DOHH2 (cell line): Measurements from ENCODE around the gene TEC.

Source experiments
- EZH2phosphoT487 ChIP-seq: fragments of 200-600 bp; sonication (generic); IDR thresholded peaks from 2 replicates; pipeline ENCODE4 v1.6.1; 2017; ENCODE audit warnings: borderline replicate concordance, mild to moderate bottlenecking, antibody characterized with exemption, low read length, moderate library complexity, mixed read lengths
- TF ChIP-seq, protein P1 (sequence below): fragments of 200-600 bp; sonication (generic); IDR thresholded peaks from one replicate; pipeline ENCODE4 v1.5.1; 2014; ENCODE audit warnings: antibody characterized with exemption, mild to moderate bottlenecking, low read depth, low read length; ENCODE audit not compliant: poor library complexity, severe bottlenecking

DNA sequence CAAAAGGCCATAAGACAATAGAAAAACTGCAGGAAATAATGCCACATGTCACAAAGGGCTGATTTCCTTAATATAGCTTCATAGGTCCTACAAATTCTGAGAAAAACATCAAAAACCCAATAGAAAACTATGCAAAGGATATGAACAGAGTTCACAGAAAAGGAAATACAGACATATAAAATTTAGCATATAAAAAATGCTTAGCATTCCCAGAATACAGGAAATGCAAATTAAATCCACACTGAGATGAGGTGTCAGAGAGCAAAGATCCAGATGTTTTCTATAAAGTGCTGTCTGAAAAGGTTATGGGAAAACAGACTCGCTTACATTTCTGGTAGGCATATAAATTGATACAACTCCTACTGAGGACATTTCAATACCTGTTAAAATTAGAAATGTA, 169.4 kb downstream of the TEC start:
- TF ChIP-seq, protein P1, sequence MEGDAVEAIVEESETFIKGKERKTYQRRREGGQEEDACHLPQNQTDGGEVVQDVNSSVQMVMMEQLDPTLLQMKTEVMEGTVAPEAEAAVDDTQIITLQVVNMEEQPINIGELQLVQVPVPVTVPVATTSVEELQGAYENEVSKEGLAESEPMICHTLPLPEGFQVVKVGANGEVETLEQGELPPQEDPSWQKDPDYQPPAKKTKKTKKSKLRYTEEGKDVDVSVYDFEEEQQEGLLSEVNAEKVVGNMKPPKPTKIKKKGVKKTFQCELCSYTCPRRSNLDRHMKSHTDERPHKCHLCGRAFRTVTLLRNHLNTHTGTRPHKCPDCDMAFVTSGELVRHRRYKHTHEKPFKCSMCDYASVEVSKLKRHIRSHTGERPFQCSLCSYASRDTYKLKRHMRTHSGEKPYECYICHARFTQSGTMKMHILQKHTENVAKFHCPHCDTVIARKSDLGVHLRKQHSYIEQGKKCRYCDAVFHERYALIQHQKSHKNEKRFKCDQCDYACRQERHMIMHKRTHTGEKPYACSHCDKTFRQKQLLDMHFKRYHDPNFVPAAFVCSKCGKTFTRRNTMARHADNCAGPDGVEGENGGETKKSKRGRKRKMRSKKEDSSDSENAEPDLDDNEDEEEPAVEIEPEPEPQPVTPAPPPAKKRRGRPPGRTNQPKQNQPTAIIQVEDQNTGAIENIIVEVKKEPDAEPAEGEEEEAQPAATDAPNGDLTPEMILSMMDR, result no peak
- no peak for TF ChIP-seq EZH2phosphoT487
